Fibroblast of lung (primary cell): ENCODE data around the gene CCL7.

ENCODE experiments used
- EZH2 ChIP-seq: IDR thresholded peaks from 2 replicates; pipeline ENCODE4 v1.5.1; 2012; ENCODE audit warnings: low read length, control low read depth, mild to moderate bottlenecking; ENCODE audit errors: missing control alignments
- TF ChIP-seq, protein P1 (sequence below), 2 donors: IDR thresholded peaks in 1 of 2; conservative IDR thresholded peaks in 1 of 2; 1 replicate in 1 of 2; 2 replicates in 1 of 2; pipeline ENCODE4 v1.5.1; 2011 to 2012; ENCODE audit warnings: low read length in 2 of 2, control low read depth in 1 of 2, inconsistent platforms in 1 of 2, low read depth in 1 of 2, mild to moderate bottlenecking in 1 of 2

DNA sequence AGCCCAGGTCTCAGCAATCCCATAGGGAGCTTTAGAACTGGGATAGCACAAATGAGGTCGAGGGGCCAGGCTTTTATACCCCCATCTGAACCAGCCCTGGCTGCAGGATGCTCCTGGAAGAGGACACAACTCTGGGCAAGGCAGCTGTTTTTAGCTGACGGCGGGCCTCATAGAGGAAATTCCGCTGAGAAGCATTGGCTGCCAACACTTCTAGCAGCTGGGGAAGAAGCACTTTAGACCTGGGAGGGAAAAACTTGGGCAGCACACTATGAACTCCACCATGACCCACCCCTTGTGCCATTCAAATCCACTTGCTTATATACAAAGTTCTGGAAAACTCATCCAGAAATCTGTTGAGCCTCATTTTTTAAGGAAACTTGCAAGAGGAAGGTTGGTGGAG, 20.6 kb downstream of the CCL7 start:
- TF ChIP-seq, protein P1, sequence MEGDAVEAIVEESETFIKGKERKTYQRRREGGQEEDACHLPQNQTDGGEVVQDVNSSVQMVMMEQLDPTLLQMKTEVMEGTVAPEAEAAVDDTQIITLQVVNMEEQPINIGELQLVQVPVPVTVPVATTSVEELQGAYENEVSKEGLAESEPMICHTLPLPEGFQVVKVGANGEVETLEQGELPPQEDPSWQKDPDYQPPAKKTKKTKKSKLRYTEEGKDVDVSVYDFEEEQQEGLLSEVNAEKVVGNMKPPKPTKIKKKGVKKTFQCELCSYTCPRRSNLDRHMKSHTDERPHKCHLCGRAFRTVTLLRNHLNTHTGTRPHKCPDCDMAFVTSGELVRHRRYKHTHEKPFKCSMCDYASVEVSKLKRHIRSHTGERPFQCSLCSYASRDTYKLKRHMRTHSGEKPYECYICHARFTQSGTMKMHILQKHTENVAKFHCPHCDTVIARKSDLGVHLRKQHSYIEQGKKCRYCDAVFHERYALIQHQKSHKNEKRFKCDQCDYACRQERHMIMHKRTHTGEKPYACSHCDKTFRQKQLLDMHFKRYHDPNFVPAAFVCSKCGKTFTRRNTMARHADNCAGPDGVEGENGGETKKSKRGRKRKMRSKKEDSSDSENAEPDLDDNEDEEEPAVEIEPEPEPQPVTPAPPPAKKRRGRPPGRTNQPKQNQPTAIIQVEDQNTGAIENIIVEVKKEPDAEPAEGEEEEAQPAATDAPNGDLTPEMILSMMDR (conservative IDR thresholded peaks at IDR 0.05 in 1 of 2, IDR thresholded peaks at IDR 0.05 in 1 of 2; ENCODE audit: low read depth in 1 of 2, low read length in 2 of 2) = no peak
- no peak for TF ChIP-seq EZH2
